HEK293T (cell line): ENCODE measurements around the gene SPINK14.

Source experiments
- L3MBTL2 ChIP-seq: fragments of 450-650 bp; conservative IDR thresholded peaks from 2 replicates; pipeline ENCODE4 v1.6.1; 2016; ENCODE audit warnings: mild to moderate bottlenecking
- LEF1 ChIP-seq: fragments of 450-650 bp; IDR thresholded peaks from 2 replicates; pipeline ENCODE4 v1.6.1; 2017; ENCODE audit warnings: mild to moderate bottlenecking, borderline replicate concordance
- SP1 ChIP-seq: fragments of 450-650 bp; IDR thresholded peaks from 2 replicates; pipeline ENCODE4 v1.6.1; 2017

DNA sequence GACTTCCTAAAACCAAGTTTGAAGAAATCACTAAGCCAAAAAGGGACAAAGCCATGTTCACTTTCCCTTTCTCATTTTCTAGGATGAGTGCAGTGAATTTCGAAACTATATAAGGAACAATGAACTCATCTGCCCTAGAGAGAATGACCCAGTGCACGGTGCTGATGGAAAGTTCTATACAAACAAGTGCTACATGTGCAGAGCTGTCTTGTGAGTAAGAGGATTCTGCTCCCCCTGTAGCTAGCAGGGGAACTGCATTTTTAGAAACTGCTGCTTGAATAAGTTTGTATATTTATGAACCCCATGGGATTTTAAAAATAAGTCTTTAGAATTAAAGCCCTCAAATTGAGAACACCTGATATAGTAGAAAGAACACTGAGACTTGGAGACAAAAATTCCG lies 42.7 kb upstream of the SPINK14 start:
- TF ChIP-seq LEF1: no peak
- TF ChIP-seq L3MBTL2: no peak
- no peak for TF ChIP-seq SP1
